IPS-20b (cell line): Measurements from ENCODE around the gene EGFR.

Source experiments
- H3K27ac ChIP-seq: one replicate; pipeline ENCODE4 v1.5.1; 2013; ENCODE audit warnings: low read length
- H3K27me3 ChIP-seq: 2 replicates; pipeline ENCODE4 v1.6.1; 2013; ENCODE audit warnings: mild to moderate bottlenecking, low read length, inconsistent platforms; ENCODE audit not compliant: insufficient read depth
- H3K36me3 ChIP-seq: 2 replicates; pipeline ENCODE4 v1.6.1; 2013; ENCODE audit warnings: low read depth, mild to moderate bottlenecking, inconsistent platforms, low read length, moderate library complexity; ENCODE audit not compliant: insufficient read depth
- H3K4me1 ChIP-seq: 2 replicates; pipeline ENCODE4 v1.6.1; 2013; ENCODE audit warnings: mild to moderate bottlenecking, control low read depth, inconsistent platforms, low read length, moderate library complexity; ENCODE audit not compliant: insufficient read depth
- H3K4me3 ChIP-seq: 2 replicates; pipeline ENCODE4 v1.5.1; 2013; ENCODE audit warnings: mild to moderate bottlenecking, low read length, inconsistent platforms
- H3K9ac ChIP-seq: 2 replicates; pipeline ENCODE4 v1.6.1; 2013; ENCODE audit warnings: low read depth, mild to moderate bottlenecking, inconsistent platforms, low read length, moderate library complexity
- H3K9me3 ChIP-seq: 2 replicates; pipeline ENCODE4 v1.6.1; 2013; ENCODE audit warnings: mild to moderate bottlenecking, low read depth, low read length, inconsistent platforms; ENCODE audit not compliant: insufficient read depth

Gene EGFR

GRCh38 chr7:55177589-55178261, 158.9 kb downstream of the EGFR start:
- Histone ChIP-seq H3K27me3 (no peaks in the 10 kb centered on the region), H3K4me1 (no peaks in the 10 kb centered on the region), H3K36me3 (no peaks in the 10 kb centered on the region), H3K27ac (no peak overlapping the region), H3K4me3 (no peak overlapping the region), H3K9ac (no peak overlapping the region), H3K9me3 (no peaks in the 10 kb centered on the region)

- Histone ChIP-seq H3K27ac (no peak overlapping the region), H3K4me3 (no peak overlapping the region), H3K36me3 (no peaks in the 10 kb centered on the region), H3K9me3 (no peaks in the 10 kb centered on the region), H3K27me3 (no peaks in the 10 kb centered on the region), H3K9ac (no peak overlapping the region), H3K4me1 (no peaks in the 10 kb centered on the region)
Measured at GRCh38 chr7:55178292-55178862, 159.6 kb downstream of the EGFR start.

DNA sequence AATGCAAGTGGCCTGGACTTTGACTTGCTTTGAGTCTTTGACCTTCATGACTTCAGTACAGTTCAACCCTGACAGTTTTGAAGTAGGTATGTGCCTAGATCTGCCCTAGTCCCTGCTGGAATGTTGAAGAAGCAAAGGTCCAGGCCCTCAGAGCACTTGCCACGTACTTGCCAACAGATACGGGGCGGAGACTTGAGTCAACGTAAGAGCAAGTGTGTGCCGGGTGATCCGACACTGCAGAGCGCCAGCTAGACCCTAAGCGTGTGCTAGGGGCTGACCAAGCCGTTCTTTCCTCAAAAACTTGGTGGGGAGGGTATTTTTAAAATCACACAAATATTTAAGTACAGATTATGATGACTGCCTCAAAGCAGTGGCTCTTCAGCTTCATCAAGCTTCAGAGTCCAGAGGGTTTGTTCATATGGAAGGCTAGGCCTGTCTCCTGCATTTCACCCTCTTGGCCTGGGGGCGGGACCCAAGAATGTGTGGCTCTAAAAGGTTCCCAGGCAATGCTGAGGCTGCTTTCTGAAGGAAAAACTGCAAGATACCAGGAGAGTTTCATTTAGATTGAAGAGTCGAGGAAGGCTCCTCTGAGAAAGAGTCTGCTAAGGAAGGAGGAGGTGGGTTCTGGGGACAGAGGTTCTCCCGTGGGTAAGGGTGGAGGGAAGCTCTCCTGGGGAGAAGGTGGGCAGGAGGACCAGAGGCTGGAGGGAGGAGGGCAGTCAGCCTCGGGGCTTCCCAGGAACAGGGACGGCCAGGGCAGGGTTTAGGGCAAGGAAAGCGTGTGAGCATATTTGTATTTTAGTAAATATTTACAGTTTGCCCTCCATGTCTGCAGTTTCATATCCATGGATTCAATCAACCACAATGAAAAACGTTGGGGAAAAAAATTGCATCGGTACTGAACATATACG, 160.3 kb downstream of the EGFR start:
- Histone ChIP-seq H3K9ac (no peak overlapping the region), H3K36me3 (no peaks in the 10 kb centered on the region), H3K4me3 (no peak overlapping the region), H3K4me1 (no peaks in the 10 kb centered on the region), H3K9me3 (no peaks in the 10 kb centered on the region), H3K27me3 (no peaks in the 10 kb centered on the region), H3K27ac (no peak overlapping the region)

- no peaks in the 10 kb centered on the region for H3K9me3 ChIP-seq
- no peak overlapping the region for H3K4me3 ChIP-seq
- H3K9ac ChIP-seq, result no peak overlapping the region
- no peaks in the 10 kb centered on the region for H3K36me3 ChIP-seq
- no peaks in the 10 kb centered on the region for H3K4me1 ChIP-seq
- H3K27ac ChIP-seq, result no peak overlapping the region
- H3K27me3 ChIP-seq, result no peaks in the 10 kb centered on the region
Measured at GRCh38 chr7:55179931-55180682, 161.3 kb downstream of the EGFR start.

DNA sequence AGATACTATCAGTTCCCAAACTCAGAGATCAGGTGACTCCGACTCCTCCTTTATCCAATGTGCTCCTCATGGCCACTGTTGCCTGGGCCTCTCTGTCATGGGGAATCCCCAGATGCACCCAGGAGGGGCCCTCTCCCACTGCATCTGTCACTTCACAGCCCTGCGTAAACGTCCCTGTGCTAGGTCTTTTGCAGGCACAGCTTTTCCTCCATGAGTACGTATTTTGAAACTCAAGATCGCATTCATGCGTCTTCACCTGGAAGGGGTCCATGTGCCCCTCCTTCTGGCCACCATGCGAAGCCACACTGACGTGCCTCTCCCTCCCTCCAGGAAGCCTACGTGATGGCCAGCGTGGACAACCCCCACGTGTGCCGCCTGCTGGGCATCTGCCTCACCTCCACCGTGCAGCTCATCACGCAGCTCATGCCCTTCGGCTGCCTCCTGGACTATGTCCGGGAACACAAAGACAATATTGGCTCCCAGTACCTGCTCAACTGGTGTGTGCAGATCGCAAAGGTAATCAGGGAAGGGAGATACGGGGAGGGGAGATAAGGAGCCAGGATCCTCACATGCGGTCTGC, 162.2 kb downstream of the EGFR start:
- H3K9ac ChIP-seq, result no peak overlapping the region
- H3K4me1 ChIP-seq, result no peaks in the 10 kb centered on the region
- H3K4me3 ChIP-seq, result no peak overlapping the region
- H3K27ac ChIP-seq, result no peak overlapping the region
- no peaks in the 10 kb centered on the region for H3K36me3 ChIP-seq
- H3K9me3 ChIP-seq, result no peaks in the 10 kb centered on the region
- H3K27me3 ChIP-seq, result no peaks in the 10 kb centered on the region

- Histone ChIP-seq H3K9me3 (no peaks in the 10 kb centered on the region), H3K4me3 (no peak overlapping the region), H3K27ac (no peak overlapping the region), H3K9ac (no peak overlapping the region), H3K36me3 (no peaks in the 10 kb centered on the region), H3K4me1 (no peaks in the 10 kb centered on the region), H3K27me3 (no peaks in the 10 kb centered on the region)
Measured at GRCh38 chr7:55181762-55182161, 162.9 kb downstream of the EGFR start.

GRCh38 chr7:55183897-55184296, 165.1 kb downstream of the EGFR start:
- H3K36me3 ChIP-seq, result no peaks in the 10 kb centered on the region

GRCh38 chr7:55185321-55185802, 166.5 kb downstream of the EGFR start:
- Histone ChIP-seq H3K4me3 (no peak overlapping the region), H3K4me1 (peaks cover 19% of the 10 kb centered on the region), H3K27me3 (no peaks in the 10 kb centered on the region), H3K36me3 (no peaks in the 10 kb centered on the region), H3K9ac (no peak overlapping the region), H3K9me3 (no peaks in the 10 kb centered on the region), H3K27ac (no peak overlapping the region)

More at GRCh38 chr7:55183897-55184296, 165.1 kb downstream of the EGFR start:
- peaks cover 9% of the 10 kb centered on the region for H3K4me1 ChIP-seq
- H3K27ac ChIP-seq, result no peak overlapping the region
- H3K9me3 ChIP-seq, result no peaks in the 10 kb centered on the region
- H3K9ac ChIP-seq, result no peak overlapping the region
- H3K4me3 ChIP-seq, result no peak overlapping the region
- no peaks in the 10 kb centered on the region for H3K27me3 ChIP-seq

GRCh38 chr7:55185941-55186609, 167.3 kb downstream of the EGFR start:
- H3K27me3 ChIP-seq, result no peaks in the 10 kb centered on the region
- H3K9me3 ChIP-seq, result no peaks in the 10 kb centered on the region
- H3K9ac ChIP-seq, result no peak overlapping the region
- H3K4me3 ChIP-seq, result no peak overlapping the region
- peaks cover 26% of the 10 kb centered on the region for H3K4me1 ChIP-seq
- no peaks in the 10 kb centered on the region for H3K36me3 ChIP-seq
- H3K27ac ChIP-seq, result no peak overlapping the region

- H3K4me3 ChIP-seq, result no peak overlapping the region
- H3K9me3 ChIP-seq, result no peaks in the 10 kb centered on the region
- no peaks in the 10 kb centered on the region for H3K27me3 ChIP-seq
- H3K27ac ChIP-seq, result no peak overlapping the region
- no peak overlapping the region for H3K9ac ChIP-seq
- H3K4me1 ChIP-seq, result peaks cover 43% of the 10 kb centered on the region
- no peaks in the 10 kb centered on the region for H3K36me3 ChIP-seq
Measured at GRCh38 chr7:55187701-55188491, 169.1 kb downstream of the EGFR start.
